ENCODE data around the gene DCTD.

Gene DCTD

DNA sequence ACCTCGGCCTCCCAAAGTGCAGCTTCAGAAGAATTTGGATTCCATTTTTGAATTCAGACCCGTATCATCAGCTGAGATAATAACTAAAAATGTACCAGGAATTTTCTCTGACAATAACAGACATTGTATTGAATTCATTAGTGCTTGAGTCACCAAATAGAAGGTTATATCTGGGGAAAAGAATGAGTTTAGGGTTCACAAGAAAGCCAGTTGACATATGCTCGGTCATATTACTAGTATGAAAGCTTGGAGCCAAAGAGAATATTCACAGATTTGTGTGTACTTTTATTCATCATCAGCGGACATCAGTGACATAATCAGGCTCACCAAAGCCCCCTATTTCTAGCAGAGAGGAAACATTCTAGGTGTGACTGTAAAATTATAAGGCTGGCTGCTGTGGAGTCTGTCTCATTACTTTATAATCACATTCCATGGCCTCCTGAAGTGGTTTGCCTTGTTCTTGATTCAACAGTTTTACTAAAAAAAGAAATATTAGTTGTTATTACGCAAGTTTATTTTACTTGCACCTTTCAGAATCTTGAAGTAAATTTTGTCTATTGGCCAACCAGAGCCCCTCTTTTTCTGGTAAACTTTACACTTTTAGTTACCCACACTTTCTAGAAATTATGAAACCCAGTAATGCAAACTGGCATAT is 14.6 kb upstream of the DCTD start:
- WGBS (ENCODE audit: insufficient coverage, insufficient read length), result no CpG with 5 or more reads among the region's 5 CpGs
- Histone ChIP-seq H3K4me3 (ENCODE audit: low read length) (no peak overlapping the region), H3K9me3 (ENCODE audit: control insufficient read depth, insufficient read depth, low read length) (no peaks in the 10 kb centered on the region), H3K27ac (ENCODE audit: low read length) (no peak overlapping the region), H3K4me1 (ENCODE audit: control insufficient read depth, insufficient read depth, low read length) (no peaks in the 10 kb centered on the region), H3K27me3 (ENCODE audit: control insufficient read depth, insufficient read depth, low read length) (no peaks in the 10 kb centered on the region), H3K36me3 (ENCODE audit: control insufficient read depth, insufficient read depth, low read length) (no peaks in the 10 kb centered on the region)
- no peak for DNase-seq (ENCODE audit: low read depth, low spot score)

DNA sequence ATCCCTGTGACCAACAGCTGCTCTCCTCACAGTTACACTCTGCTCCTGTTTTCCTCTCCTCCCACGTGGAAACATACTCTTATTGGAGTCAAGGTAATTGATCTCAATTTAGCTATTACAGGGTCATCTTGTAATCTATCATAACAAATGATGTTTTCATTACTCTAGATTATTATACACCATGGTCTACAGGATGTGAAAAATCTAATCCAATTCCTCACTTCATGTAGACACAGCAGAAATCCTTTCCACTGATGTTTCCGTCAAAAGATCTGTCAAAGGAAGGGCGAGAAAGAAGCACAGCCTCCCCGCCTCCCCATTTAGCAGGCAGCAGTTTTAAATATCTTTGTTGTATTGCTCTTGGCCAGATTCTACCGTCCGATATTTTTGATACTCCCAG is 13.7 kb upstream of the DCTD start:
- no peaks in the 10 kb centered on the region for H3K36me3 ChIP-seq (ENCODE audit: control insufficient read depth, insufficient read depth, low read length)
- WGBS (ENCODE audit: insufficient coverage, insufficient read length), result no CpG with 5 or more reads among the region's 6 CpGs
- no peaks in the 10 kb centered on the region for H3K4me1 ChIP-seq (ENCODE audit: control insufficient read depth, insufficient read depth, low read length)
- H3K27ac ChIP-seq (ENCODE audit: low read length), result no peak overlapping the region
- H3K4me3 ChIP-seq (ENCODE audit: low read length), result no peak overlapping the region
- no peaks in the 10 kb centered on the region for H3K9me3 ChIP-seq (ENCODE audit: control insufficient read depth, insufficient read depth, low read length)
- no peak for DNase-seq (ENCODE audit: low read depth, low spot score)
- no peaks in the 10 kb centered on the region for H3K27me3 ChIP-seq (ENCODE audit: control insufficient read depth, insufficient read depth, low read length)

DNA sequence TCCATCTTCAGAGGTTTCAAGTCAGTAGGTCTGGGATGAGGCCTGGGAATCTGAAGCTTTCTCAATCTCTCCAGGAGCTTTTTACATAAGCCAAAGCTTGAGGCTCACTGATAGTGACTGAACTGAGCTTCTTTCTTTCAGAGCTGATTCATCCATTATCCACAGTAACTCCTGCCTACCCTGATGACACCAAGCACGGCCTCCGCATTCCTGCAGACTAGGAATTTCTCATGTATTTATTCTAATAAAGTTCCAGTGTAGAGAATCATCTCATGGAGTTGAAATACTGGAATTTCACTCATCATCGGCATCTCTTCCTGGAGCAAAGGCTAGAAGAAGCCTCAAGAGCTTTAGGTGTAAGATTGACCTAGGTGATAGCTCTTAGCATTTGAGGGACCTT is 12.1 kb upstream of the DCTD start:
- no peaks in the 10 kb centered on the region for H3K4me1 ChIP-seq (ENCODE audit: control insufficient read depth, insufficient read depth, low read length)
- no CpG with 5 or more reads among the region's 3 CpGs for WGBS (ENCODE audit: insufficient coverage, insufficient read length)

DNA sequence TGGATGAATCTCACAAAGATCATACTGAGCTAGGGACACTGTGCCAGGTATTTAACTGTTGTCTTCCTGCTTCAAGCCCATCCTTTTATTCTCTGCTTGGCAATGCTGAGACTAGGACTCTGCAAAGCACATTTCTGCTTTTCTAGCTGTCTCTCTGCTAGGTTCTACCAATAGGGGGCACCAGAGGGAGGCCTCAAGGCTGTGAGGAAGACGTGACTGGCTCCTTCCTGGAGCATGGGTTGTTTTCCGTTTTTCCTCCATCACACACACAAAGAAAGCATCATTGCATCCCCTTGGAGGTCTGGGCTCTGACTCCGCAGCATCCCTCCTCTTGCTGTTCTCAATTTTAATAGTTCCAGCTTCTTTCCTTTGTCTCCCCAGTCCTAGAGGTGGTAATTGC is 10.9 kb upstream of the DCTD start:
- H3K4me3 ChIP-seq (ENCODE audit: low read length), result no peak overlapping the region
- no peaks in the 10 kb centered on the region for H3K9me3 ChIP-seq (ENCODE audit: control insufficient read depth, insufficient read depth, low read length)
- no peak for DNase-seq (ENCODE audit: low read depth, low spot score)
- no peaks in the 10 kb centered on the region for H3K27me3 ChIP-seq (ENCODE audit: control insufficient read depth, insufficient read depth, low read length)
- no CpG with 5 or more reads among the region's 3 CpGs for WGBS (ENCODE audit: insufficient coverage, insufficient read length)
- H3K36me3 ChIP-seq (ENCODE audit: control insufficient read depth, insufficient read depth, low read length), result no peaks in the 10 kb centered on the region
- H3K4me1 ChIP-seq (ENCODE audit: control insufficient read depth, insufficient read depth, low read length), result no peaks in the 10 kb centered on the region
- H3K27ac ChIP-seq (ENCODE audit: low read length), result no peak overlapping the region

More for the DNA sequence above, 12.1 kb upstream of the DCTD start:
- DNase-seq (ENCODE audit: low read depth, low spot score), result no peak
- H3K27ac ChIP-seq (ENCODE audit: low read length), result no peak overlapping the region
- H3K9me3 ChIP-seq (ENCODE audit: control insufficient read depth, insufficient read depth, low read length), result no peaks in the 10 kb centered on the region
- H3K36me3 ChIP-seq (ENCODE audit: control insufficient read depth, insufficient read depth, low read length), result no peaks in the 10 kb centered on the region
- H3K4me3 ChIP-seq (ENCODE audit: low read length), result no peak overlapping the region
- H3K27me3 ChIP-seq (ENCODE audit: control insufficient read depth, insufficient read depth, low read length), result no peaks in the 10 kb centered on the region

DNA sequence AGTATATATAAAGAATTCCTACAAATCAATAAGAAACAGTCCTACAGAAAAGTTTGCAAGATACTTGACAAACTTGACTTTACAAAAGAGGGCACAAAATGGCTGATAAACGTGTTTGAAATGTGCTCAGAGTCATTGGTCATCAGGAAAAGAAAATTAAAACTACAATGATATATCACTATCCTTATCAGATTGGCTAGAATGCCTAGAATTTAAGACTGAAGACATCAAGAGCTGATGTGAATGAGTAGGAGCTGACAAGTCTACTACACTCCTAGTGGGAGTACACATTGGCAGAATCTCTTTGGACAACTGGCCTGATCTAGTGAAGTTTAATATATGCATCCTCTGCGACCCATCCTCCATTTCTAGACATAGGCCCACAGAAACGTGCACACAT is 10.3 kb upstream of the DCTD start:
- no peaks in the 10 kb centered on the region for H3K27me3 ChIP-seq (ENCODE audit: control insufficient read depth, insufficient read depth, low read length)
- H3K4me3 ChIP-seq (ENCODE audit: low read length), result no peak overlapping the region
- no peaks in the 10 kb centered on the region for H3K9me3 ChIP-seq (ENCODE audit: control insufficient read depth, insufficient read depth, low read length)
- no peaks in the 10 kb centered on the region for H3K4me1 ChIP-seq (ENCODE audit: control insufficient read depth, insufficient read depth, low read length)
- no peaks in the 10 kb centered on the region for H3K36me3 ChIP-seq (ENCODE audit: control insufficient read depth, insufficient read depth, low read length)
- H3K27ac ChIP-seq (ENCODE audit: low read length), result no peak overlapping the region
- DNase-seq (ENCODE audit: low read depth, low spot score), result no peak
- WGBS (ENCODE audit: insufficient coverage, insufficient read length), result no CpG with 5 or more reads among the region's 3 CpGs

DNA sequence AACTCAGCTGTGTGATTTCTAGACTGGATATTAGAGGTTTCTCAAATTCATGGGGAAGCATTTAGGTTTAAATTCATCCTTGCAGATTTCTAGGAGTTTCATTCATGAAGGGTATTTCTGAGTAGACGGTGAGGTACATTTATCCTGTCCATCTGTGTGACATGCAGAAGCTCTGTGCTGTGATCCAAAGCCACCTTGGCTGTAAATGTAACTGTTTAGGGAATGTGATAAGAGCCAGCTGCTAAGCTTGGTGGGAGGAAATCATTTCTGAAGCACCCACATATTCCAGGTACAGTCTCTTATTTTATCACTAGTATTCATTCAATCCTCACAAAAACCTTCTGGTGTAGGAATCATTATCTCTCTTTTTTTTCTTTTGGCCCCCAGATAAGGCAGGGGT is 8.7 kb upstream of the DCTD start:
- Histone ChIP-seq H3K4me3 (ENCODE audit: low read length) (no peak overlapping the region), H3K9me3 (ENCODE audit: control insufficient read depth, insufficient read depth, low read length) (no peaks in the 10 kb centered on the region), H3K27ac (ENCODE audit: low read length) (no peak overlapping the region), H3K27me3 (ENCODE audit: control insufficient read depth, insufficient read depth, low read length) (no peaks in the 10 kb centered on the region), H3K36me3 (ENCODE audit: control insufficient read depth, insufficient read depth, low read length) (no peaks in the 10 kb centered on the region), H3K4me1 (ENCODE audit: control insufficient read depth, insufficient read depth, low read length) (no peaks in the 10 kb centered on the region)
- no peak for DNase-seq (ENCODE audit: low read depth, low spot score)
- no CpG with 5 or more reads among the region's 1 CpG for WGBS (ENCODE audit: insufficient coverage, insufficient read length)

DNA sequence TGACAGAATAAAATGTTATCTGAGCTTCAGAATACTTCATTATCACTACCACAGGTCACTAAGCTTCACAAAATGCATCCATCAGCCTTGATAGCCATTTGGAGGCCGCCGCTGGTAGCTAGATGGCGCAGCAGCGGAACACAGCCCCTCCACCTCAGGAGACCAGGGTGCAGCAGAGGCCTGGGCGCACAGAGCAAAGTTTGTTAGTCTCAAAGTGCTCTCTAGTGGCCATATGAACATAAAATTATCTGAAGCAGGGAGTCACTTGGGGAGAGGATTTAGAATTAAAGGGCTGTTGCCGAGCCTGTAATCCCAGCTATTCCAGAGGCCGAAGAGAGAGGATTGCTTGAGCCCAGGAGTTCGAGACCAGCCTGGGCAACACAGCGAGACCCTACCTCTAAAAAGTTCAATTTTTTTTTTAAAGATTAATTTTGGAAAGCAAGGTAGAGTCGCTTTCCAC is 8.1 kb upstream of the DCTD start:
- DNase-seq (ENCODE audit: low read depth, low spot score), result peak; percentile 50
- no peaks in the 10 kb centered on the region for H3K27me3 ChIP-seq (ENCODE audit: control insufficient read depth, insufficient read depth, low read length)
- H3K4me1 ChIP-seq (ENCODE audit: control insufficient read depth, insufficient read depth, low read length), result no peaks in the 10 kb centered on the region
- no peak overlapping the region for H3K27ac ChIP-seq (ENCODE audit: low read length)
- H3K36me3 ChIP-seq (ENCODE audit: control insufficient read depth, insufficient read depth, low read length), result no peaks in the 10 kb centered on the region
- no peak overlapping the region for H3K4me3 ChIP-seq (ENCODE audit: low read length)
- H3K9me3 ChIP-seq (ENCODE audit: control insufficient read depth, insufficient read depth, low read length), result no peaks in the 10 kb centered on the region
- WGBS (ENCODE audit: insufficient coverage, insufficient read length), result no CpG with 5 or more reads among the region's 10 CpGs

DNA sequence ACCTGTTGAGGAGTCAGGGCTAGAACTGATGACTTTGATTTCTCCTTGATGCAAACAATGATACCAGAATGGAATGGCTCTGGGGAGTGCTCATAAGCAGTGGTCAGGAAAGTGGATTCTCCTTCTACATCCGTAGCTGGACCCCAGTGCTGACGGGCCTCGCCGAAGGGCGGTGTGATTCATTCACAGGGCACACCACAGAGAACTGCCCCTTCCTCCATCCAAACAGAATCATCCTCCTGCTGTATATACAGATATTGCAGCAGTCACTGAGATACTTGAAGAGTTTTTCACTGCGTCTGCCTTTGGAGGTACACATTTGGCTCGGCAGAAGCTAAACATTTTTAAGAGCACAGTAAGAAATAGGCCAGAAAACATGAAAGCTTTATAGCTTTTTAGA is 7.3 kb upstream of the DCTD start:
- no CpG with 5 or more reads among the region's 7 CpGs for WGBS (ENCODE audit: insufficient coverage, insufficient read length)
- no peaks in the 10 kb centered on the region for H3K9me3 ChIP-seq (ENCODE audit: control insufficient read depth, insufficient read depth, low read length)
- no peak overlapping the region for H3K27ac ChIP-seq (ENCODE audit: low read length)
- no peak for DNase-seq (ENCODE audit: low read depth, low spot score)
- no peak overlapping the region for H3K4me3 ChIP-seq (ENCODE audit: low read length)
- H3K4me1 ChIP-seq (ENCODE audit: control insufficient read depth, insufficient read depth, low read length), result no peaks in the 10 kb centered on the region
- no peaks in the 10 kb centered on the region for H3K36me3 ChIP-seq (ENCODE audit: control insufficient read depth, insufficient read depth, low read length)
- H3K27me3 ChIP-seq (ENCODE audit: control insufficient read depth, insufficient read depth, low read length), result no peaks in the 10 kb centered on the region

DNA sequence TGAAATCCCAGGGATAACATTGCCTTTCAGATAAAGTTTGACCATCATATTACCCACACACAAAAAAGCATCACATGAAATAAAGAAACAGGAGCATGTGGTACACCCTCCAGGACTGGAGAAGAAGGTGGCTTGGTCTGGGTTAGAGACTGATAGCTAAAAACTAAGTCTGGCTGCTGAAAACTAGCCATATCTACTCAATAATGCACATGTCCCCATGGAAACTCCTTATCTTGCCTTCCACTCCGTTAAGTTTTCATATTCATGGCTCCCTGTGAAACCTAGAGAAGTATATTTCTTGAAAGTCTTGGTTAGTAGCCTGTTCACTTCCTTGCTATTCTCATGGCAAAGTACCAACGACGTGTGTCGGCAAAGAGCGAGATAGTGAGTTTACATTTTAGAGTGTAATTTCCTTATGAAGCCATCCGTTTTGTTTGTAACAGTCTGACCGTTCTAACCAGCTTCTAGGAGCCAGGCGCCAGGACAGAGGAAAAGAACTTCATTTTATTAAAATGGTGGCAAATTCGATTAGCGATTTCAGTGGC is 6.7 kb upstream of the DCTD start:
- Histone ChIP-seq H3K36me3 (ENCODE audit: control insufficient read depth, insufficient read depth, low read length) (no peaks in the 10 kb centered on the region), H3K27ac (ENCODE audit: low read length) (no peak overlapping the region), H3K9me3 (ENCODE audit: control insufficient read depth, insufficient read depth, low read length) (no peaks in the 10 kb centered on the region), H3K4me1 (ENCODE audit: control insufficient read depth, insufficient read depth, low read length) (no peaks in the 10 kb centered on the region), H3K4me3 (ENCODE audit: low read length) (no peak overlapping the region), H3K27me3 (ENCODE audit: control insufficient read depth, insufficient read depth, low read length) (no peaks in the 10 kb centered on the region)
- WGBS (ENCODE audit: insufficient coverage, insufficient read length), result no CpG with 5 or more reads among the region's 10 CpGs
- no peak for DNase-seq (ENCODE audit: low read depth, low spot score)

DNA sequence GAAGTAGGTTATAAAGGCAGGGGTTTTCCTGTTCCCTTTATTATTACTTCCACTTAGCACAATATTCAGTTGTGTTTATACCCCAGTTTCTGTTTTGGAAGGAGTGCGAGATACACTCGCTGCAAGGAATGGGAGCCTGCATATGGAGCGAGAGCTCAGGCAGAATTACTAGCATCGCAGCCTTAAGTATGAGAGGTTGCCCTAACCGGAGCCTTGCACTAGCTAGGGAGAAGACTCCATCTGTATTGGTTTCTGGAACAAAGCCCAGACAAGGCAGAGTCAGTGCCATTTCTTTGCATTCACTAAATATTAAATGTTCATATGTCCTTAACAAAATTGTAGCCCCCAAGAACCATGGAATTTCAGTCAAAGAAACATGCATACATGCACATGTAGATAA is 6.2 kb upstream of the DCTD start:
- no peak for DNase-seq (ENCODE audit: low read depth, low spot score)
- WGBS (ENCODE audit: insufficient coverage, insufficient read length), result no CpG with 5 or more reads among the region's 5 CpGs
- no peak overlapping the region for H3K4me3 ChIP-seq (ENCODE audit: low read length)

More for the DNA sequence above, 6.2 kb upstream of the DCTD start:
- Histone ChIP-seq H3K4me1 (ENCODE audit: control insufficient read depth, insufficient read depth, low read length) (no peaks in the 10 kb centered on the region), H3K27me3 (ENCODE audit: control insufficient read depth, insufficient read depth, low read length) (no peaks in the 10 kb centered on the region), H3K9me3 (ENCODE audit: control insufficient read depth, insufficient read depth, low read length) (no peaks in the 10 kb centered on the region), H3K27ac (ENCODE audit: low read length) (no peak overlapping the region), H3K36me3 (ENCODE audit: control insufficient read depth, insufficient read depth, low read length) (no peaks in the 10 kb centered on the region)

All from iPS DF 6.9 (cell line).